PC-3 (cell line): ENCODE results near the gene MALAT1.
A peak's percentile ranks its signal among the peaks of the same experiment; 100 is the strongest.

Experiments
- EZH2 ChIP-seq: fragments of 300-600 bp; sonication (generic); IDR thresholded peaks from one replicate; pipeline ENCODE4 v1.6.1; 2017; ENCODE audit warnings: antibody characterized with exemption, mild to moderate bottlenecking, low read length; ENCODE audit not compliant: unreplicated experiment
- EZH2phosphoT487 ChIP-seq: fragments of 300-600 bp; sonication (generic); IDR thresholded peaks from 2 replicates; pipeline ENCODE4 v1.6.1; 2018; ENCODE audit warnings: mild to moderate bottlenecking, antibody characterized with exemption, low read length, borderline replicate concordance
- TF ChIP-seq, protein P1 (sequence below): fragments of 300-600 bp; sonication (generic); conservative IDR thresholded peaks from 2 replicates; pipeline ENCODE4 v1.5.1; 2017; ENCODE audit warnings: antibody characterized with exemption, low read depth, mild to moderate bottlenecking, low read length

DNA sequence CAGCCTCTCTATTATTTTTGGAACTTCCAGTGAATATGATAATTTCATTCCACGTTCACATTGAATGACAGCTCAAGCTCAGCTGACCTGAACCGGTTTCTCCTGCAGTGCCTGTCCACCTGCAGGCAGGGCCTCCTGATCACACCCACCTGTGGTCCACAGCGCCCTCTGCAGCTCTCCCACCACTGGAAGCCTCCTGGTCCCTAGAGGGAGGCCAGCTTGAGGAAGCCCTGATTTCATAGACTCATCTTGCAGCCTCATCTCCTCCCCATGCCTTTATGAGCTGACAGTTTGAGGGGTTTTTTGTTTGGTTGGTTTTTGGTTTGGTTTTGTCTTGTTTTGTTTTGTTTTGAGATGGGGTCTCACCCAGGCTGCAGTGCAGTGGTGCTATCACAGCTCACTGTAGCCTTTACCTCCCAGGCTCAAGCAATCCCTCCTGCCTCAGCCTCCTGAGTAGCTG lies 29.9 kb upstream of the MALAT1 start:
- TF ChIP-seq, protein P1, sequence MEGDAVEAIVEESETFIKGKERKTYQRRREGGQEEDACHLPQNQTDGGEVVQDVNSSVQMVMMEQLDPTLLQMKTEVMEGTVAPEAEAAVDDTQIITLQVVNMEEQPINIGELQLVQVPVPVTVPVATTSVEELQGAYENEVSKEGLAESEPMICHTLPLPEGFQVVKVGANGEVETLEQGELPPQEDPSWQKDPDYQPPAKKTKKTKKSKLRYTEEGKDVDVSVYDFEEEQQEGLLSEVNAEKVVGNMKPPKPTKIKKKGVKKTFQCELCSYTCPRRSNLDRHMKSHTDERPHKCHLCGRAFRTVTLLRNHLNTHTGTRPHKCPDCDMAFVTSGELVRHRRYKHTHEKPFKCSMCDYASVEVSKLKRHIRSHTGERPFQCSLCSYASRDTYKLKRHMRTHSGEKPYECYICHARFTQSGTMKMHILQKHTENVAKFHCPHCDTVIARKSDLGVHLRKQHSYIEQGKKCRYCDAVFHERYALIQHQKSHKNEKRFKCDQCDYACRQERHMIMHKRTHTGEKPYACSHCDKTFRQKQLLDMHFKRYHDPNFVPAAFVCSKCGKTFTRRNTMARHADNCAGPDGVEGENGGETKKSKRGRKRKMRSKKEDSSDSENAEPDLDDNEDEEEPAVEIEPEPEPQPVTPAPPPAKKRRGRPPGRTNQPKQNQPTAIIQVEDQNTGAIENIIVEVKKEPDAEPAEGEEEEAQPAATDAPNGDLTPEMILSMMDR: peak; percentile 97
- TF ChIP-seq EZH2 (no peak), EZH2phosphoT487 (no peak)
